PC-9 (cell line): Measurements from ENCODE around the gene CD109. TPM values are rescaled to one million over a fixed set of nuclear protein-coding genes. Genes with fewer than 3 reads are reported as not detected.
"Not testable (repeated sequence)": the region's sequence is repeated elsewhere in the genome, so short reads cannot be mapped to it uniquely, and the experiment has no call there.

Source experiments
- BruUV-seq: library from RNA; stranded (reverse); fragments of 400-500 nt; replicated peaks from 2 replicates; lab custom pipeline; 2021; lab: Mats Ljungman, UMichigan
- CTCF ChIA-PET: fragments of 300-600 bp; sonication (Branson Sonifier 250); formaldehyde crosslinking; loops from one replicate; lab custom pipeline; 2022; ENCODE audit warnings: antibody characterized with exemption; lab: Charles Lee
- POLR2A ChIA-PET: fragments of 300-600 bp; sonication (Branson Sonifier 250); formaldehyde crosslinking; loops from one replicate; lab custom pipeline; 2022; ENCODE audit warnings: antibody characterized with exemption; ENCODE audit not compliant: unreplicated experiment; lab: Charles Lee
- DNase-seq, 2 experiments: peaks; one replicate each; pipeline versions ENCODE4 v3.0.0 to v3.0.0-alpha.2; 2015 to 2022; ENCODE audit warnings: mixed read lengths in 1 of 2
- H2AFZ ChIP-seq: fragments of 200-600 bp; sonication (generic); 2 replicates; pipeline ENCODE4 v1.8.1; 2017; ENCODE audit warnings: antibody characterized with exemption
- H3F3A ChIP-seq: fragments of 200-600 bp; sonication (generic); 2 replicates; pipeline ENCODE4 v1.8.1; 2017; ENCODE audit warnings: antibody characterized with exemption, mild to moderate bottlenecking, low read depth; ENCODE audit not compliant: insufficient read depth
- H3K27ac ChIP-seq: fragments of 200-600 bp; sonication (generic); 2 replicates; pipeline ENCODE4 v1.6.1; 2016; ENCODE audit warnings: mixed run types
- H3K27me3 ChIP-seq: fragments of 200-600 bp; sonication (generic); 2 replicates; pipeline ENCODE4 v1.6.1; 2016; ENCODE audit warnings: low read depth, mixed run types; ENCODE audit not compliant: insufficient read depth
- H3K36me3 ChIP-seq: fragments of 200-600 bp; sonication (generic); 2 replicates; pipeline ENCODE4 v1.6.1; 2016; ENCODE audit warnings: low read depth, mixed run types
- H3K4me1 ChIP-seq: fragments of 200-600 bp; sonication (generic); replicated peaks from 2 replicates; pipeline ENCODE4 v1.6.1; 2016; ENCODE audit warnings: mixed run types; ENCODE audit not compliant: insufficient read depth
- H3K4me2 ChIP-seq: fragments of 200-600 bp; sonication (generic); 2 replicates; pipeline ENCODE4 v1.6.1; 2017; ENCODE audit warnings: mixed run types
- H3K4me3 ChIP-seq: fragments of 200-600 bp; sonication (generic); 2 replicates; pipeline ENCODE4 v1.6.1; 2016; ENCODE audit warnings: mixed run types
- H3K79me2 ChIP-seq: fragments of 200-600 bp; sonication (generic); 2 replicates; pipeline ENCODE4 v1.6.1; 2017; ENCODE audit warnings: low read depth, mixed run types
- H3K9me2 ChIP-seq: fragments of 200-600 bp; sonication (generic); 2 replicates; pipeline ENCODE4 v1.8.1; 2017; ENCODE audit warnings: mild to moderate bottlenecking; ENCODE audit not compliant: insufficient read depth
- H3K9me3 ChIP-seq: fragments of 200-600 bp; sonication (generic); 2 replicates; pipeline ENCODE4 v1.8.1; 2016; ENCODE audit warnings: low read depth; ENCODE audit not compliant: insufficient read depth
- H4K20me1 ChIP-seq: fragments of 200-600 bp; sonication (generic); 2 replicates; pipeline ENCODE4 v1.8.1; 2017; ENCODE audit not compliant: insufficient read depth
- EZH2 ChIP-seq: fragments of 200-600 bp; sonication (generic); IDR thresholded peaks from 2 replicates; pipeline ENCODE4 v1.8.0; 2017; ENCODE audit warnings: antibody characterized with exemption, low read depth
- intact Hi-C: fragments of 100-400 bp; cut with micrococcal nuclease; formaldehyde crosslinking; loops from one replicate; pipeline ENCODE4 v1.10.0; 2022; ENCODE audit not compliant: unreplicated experiment
- total RNA-seq: library from RNA; stranded (reverse); gene quantifications from 2 replicates; pipeline ENCODE4 v1.2.3, GENCODE V29; 2021
- TF ChIP-seq, protein P1 (sequence below): fragments of 200-600 bp; sonication (generic); conservative IDR thresholded peaks from 2 replicates; pipeline ENCODE4 v1.6.1; 2017; ENCODE audit warnings: mixed run types, antibody characterized with exemption, mild to moderate bottlenecking, moderate library complexity

The CD109 gene
- total RNA-seq, 1 experiment from 2014 or later, result 50.7 TPM

DNA sequence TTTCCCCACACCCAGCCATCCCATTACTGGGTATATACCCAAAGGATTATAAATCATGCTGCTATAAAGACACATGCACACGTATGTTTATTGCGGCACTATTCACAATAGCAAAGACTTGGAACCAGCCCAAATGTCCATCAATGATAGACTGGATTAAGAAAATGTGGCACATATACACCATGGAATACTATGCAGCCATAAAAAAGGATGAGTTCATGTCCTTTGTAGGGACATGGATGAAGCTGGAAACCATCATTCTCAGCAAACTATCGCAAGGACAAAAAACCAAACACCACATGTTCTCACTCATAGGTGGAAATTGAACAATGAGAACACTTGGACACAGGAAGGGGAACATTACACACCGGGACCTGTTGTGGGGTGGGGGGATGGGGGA is 110.0 kb downstream of the CD109 start:
- peaks cover 23% of the 10 kb centered on the region for H3K4me1 ChIP-seq
- POLR2A ChIA-PET, H3K36me3 ChIP-seq, H3K9me2 ChIP-seq, H4K20me1 ChIP-seq, BruUV-seq, DNase-seq, H3K27me3 ChIP-seq, H3K9me3 ChIP-seq, H3K79me2 ChIP-seq, H3K4me3 ChIP-seq, H3K4me2 ChIP-seq, intact Hi-C loops, H3K27ac ChIP-seq, H2AFZ ChIP-seq: not testable (repeated sequence)
- peaks cover 15% of the 10 kb centered on the region; the same call in 1 of the 2 replicates for H3F3A ChIP-seq
- CTCF ChIA-PET, result interaction anchor here (0.7 kb wide), 1 partner anchor 521 kb away, joined by 6 read pairs; no protein-coding TSS in a partner anchor

DNA sequence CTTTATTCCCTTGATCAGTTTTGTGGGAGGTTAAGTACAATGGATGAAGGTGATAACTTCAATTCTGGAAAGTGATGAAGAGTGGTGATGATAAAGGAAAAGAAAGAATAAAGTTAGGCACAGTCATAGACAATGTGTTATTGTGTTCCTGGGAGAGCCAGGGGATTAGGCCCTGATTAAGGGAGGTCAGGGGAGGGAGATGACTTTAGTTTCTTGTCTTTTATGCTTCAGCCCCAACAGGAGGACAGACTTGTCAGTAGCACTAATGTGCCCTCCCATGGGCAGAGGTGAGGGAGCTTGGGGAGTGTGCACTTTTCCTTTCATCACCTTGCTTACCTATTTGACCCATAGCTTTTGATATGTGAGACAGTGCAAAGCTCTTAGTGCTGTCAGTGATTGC is 115.7 kb downstream of the CD109 start:
- TF ChIP-seq, protein P1, sequence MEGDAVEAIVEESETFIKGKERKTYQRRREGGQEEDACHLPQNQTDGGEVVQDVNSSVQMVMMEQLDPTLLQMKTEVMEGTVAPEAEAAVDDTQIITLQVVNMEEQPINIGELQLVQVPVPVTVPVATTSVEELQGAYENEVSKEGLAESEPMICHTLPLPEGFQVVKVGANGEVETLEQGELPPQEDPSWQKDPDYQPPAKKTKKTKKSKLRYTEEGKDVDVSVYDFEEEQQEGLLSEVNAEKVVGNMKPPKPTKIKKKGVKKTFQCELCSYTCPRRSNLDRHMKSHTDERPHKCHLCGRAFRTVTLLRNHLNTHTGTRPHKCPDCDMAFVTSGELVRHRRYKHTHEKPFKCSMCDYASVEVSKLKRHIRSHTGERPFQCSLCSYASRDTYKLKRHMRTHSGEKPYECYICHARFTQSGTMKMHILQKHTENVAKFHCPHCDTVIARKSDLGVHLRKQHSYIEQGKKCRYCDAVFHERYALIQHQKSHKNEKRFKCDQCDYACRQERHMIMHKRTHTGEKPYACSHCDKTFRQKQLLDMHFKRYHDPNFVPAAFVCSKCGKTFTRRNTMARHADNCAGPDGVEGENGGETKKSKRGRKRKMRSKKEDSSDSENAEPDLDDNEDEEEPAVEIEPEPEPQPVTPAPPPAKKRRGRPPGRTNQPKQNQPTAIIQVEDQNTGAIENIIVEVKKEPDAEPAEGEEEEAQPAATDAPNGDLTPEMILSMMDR, result no peak
- no peak for TF ChIP-seq EZH2
- Histone ChIP-seq H3K27ac (no peak overlapping the region), H4K20me1 (no peaks in the 10 kb centered on the region), H3K4me1 (no peaks in the 10 kb centered on the region), H2AFZ (no peak overlapping the region), H3K27me3 (no peaks in the 10 kb centered on the region), H3K36me3 (no peaks in the 10 kb centered on the region), H3K9me3 (no peaks in the 10 kb centered on the region), H3F3A (no peaks in the 10 kb centered on the region), H3K9me2 (no peaks in the 10 kb centered on the region), H3K4me2 (no peak overlapping the region), H3K4me3 (no peak overlapping the region), H3K79me2 (no peaks in the 10 kb centered on the region)
- DNase-seq, result no peak
- POLR2A ChIA-PET, result no interaction called here
- no TSS peak for BruUV-seq
- CTCF ChIA-PET, result no interaction called here
- intact Hi-C loops, result no loop called here

DNA sequence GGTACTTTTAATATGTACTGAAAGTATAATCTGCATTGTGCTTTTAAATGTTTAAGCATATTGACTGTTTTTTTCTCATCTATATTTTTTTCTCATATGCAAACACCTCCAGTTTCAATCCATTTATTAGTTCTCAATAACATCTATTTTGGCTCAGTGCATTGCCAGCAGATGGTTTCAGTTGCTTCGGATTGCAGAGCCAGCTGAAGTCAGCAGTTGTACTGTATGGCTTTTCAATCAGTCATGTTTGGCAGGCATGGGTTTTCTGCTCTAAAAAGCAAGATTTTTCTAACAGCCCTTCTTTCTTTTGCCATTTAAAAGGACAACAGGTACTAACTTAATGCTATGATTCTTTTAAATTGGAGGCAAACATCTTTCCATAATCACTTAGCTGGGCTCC is 121.2 kb downstream of the CD109 start:
- H3F3A ChIP-seq, result no peaks in the 10 kb centered on the region
- POLR2A ChIA-PET, result no interaction called here
- no peaks in the 10 kb centered on the region for H3K79me2 ChIP-seq
- H4K20me1 ChIP-seq, result no peaks in the 10 kb centered on the region
- no peak overlapping the region for H3K4me2 ChIP-seq
- H3K9me3 ChIP-seq, result no peaks in the 10 kb centered on the region
- intact Hi-C loops, result no loop called here
- no peaks in the 10 kb centered on the region for H3K36me3 ChIP-seq
- no peak for DNase-seq
- CTCF ChIA-PET, result no interaction called here
- H3K4me3 ChIP-seq, result no peak overlapping the region
- no peak overlapping the region for H2AFZ ChIP-seq
- no peaks in the 10 kb centered on the region for H3K9me2 ChIP-seq
- TF ChIP-seq EZH2, result no peak
- TF ChIP-seq, protein P1, result no peak
- no TSS peak for BruUV-seq
- H3K27me3 ChIP-seq, result no peaks in the 10 kb centered on the region
- no peak overlapping the region for H3K27ac ChIP-seq
- H3K4me1 ChIP-seq, result no peaks in the 10 kb centered on the region
